ENCODE results near the gene GLIPR2.

Gene GLIPR2

GRCh38 chr9:36135741-36136271 is 727 bp upstream of the GLIPR2 start:
- no peak for TF ChIP-seq CTCF (IDR thresholded peaks at IDR 0.05)

GRCh38 chr9:36136894-36137391 is 410 bp downstream of the GLIPR2 start:
- no peak for TF ChIP-seq CTCF (IDR thresholded peaks at IDR 0.05)

GRCh38 chr9:36137392-36138004 is 965 bp downstream of the GLIPR2 start:
- no peak for TF ChIP-seq CTCF (IDR thresholded peaks at IDR 0.05)

- no peak for TF ChIP-seq CTCF (IDR thresholded peaks at IDR 0.05)
Measured at GRCh38 chr9:36138496-36138895, 2.0 kb downstream of the GLIPR2 start.

GRCh38 chr9:36138901-36139300 is 2.4 kb downstream of the GLIPR2 start:
- no peak for TF ChIP-seq CTCF (IDR thresholded peaks at IDR 0.05)

- no peak for TF ChIP-seq CTCF (IDR thresholded peaks at IDR 0.05)
Measured at GRCh38 chr9:36140086-36141084, 3.9 kb downstream of the GLIPR2 start.

- TF ChIP-seq CTCF (IDR thresholded peaks at IDR 0.05) = peak; percentile 52; the same call in 1 of the 2 replicates
Measured at GRCh38 chr9:36141288-36141687, 4.8 kb downstream of the GLIPR2 start.

Data from LNCAP (cell line).